HepG2 (cell line): ENCODE results near the gene TMEM184C. TPM values are rescaled to one million over a fixed set of nuclear protein-coding genes. Genes with fewer than 3 reads are reported as not detected.

Experiments used
- ATAC-seq: fragments of 200-7000 bp; cut with Tn5 transposase; 3 replicates; pipeline ENCODE4 v1.9.1; 2020; ENCODE audit warnings: mild to moderate bottlenecking, moderate library complexity
- BruUV-seq: library from RNA; stranded (reverse); fragments of 400-500 nt; replicated peaks from 2 replicates; lab custom pipeline; 2021; lab: Mats Ljungman, UMichigan
- CTCF ChIA-PET: fragments of 300-600 bp; formaldehyde crosslinking; extraction: SDS; loops from one replicate; lab custom pipeline; 2021; ENCODE audit warnings: low total read pairs, inconsistent platforms, low intra/inter-chr PET ratio; lab: Yijun Ruan, JAX
- POLR2A ChIA-PET: fragments of 350-600 bp; sonication (Branson Sonifier 250); formaldehyde crosslinking; loops from one replicate; lab custom pipeline; 2020; ENCODE audit warnings: antibody characterized with exemption, inconsistent platforms; lab: Yijun Ruan, JAX
- DNase-seq: peaks from one replicate; pipeline ENCODE4 v3.0.0-alpha.2; 2015; ENCODE audit warnings: low spot score
- FAIRE-seq: peaks from 3 replicates; lab custom pipeline; 2011; peaks lifted over from hg19 to GRCh38; lab: Jason Lieb, UNC
- H2AFZ ChIP-seq: one replicate; pipeline ENCODE4 v1.6.1; 2011; ENCODE audit warnings: low read length, inconsistent platforms
- H3K27ac ChIP-seq: fragments of 300-600 bp; 3 replicates; pipeline ENCODE4 v1.8.0; 2011; ENCODE audit warnings: mixed run types, mild to moderate bottlenecking, mixed read lengths, low read length, inconsistent platforms; ENCODE audit not compliant: insufficient read depth; ENCODE audit errors: extremely low read length
- H3K27me3 ChIP-seq, 2 experiments: fragments of 200-600 bp in 1 of 2; 2 replicates in 1 of 2; 3 replicates in 1 of 2; pipeline versions ENCODE4 v1.6.0 to v1.8.0; 2011; ENCODE audit warnings: low read length in 2 of 2, mild to moderate bottlenecking in 2 of 2, moderate library complexity in 2 of 2, inconsistent platforms in 1 of 2; ENCODE audit not compliant: insufficient read depth in 2 of 2, control insufficient read depth in 1 of 2
- H3K36me3 ChIP-seq, 2 experiments: fragments of 200-600 bp in 1 of 2; replicated peaks in 1 of 2; 2 replicates in 1 of 2; 3 replicates in 1 of 2; pipeline versions ENCODE4 v1.5.1 to v1.8.0; 2011; ENCODE audit warnings: low read length in 2 of 2, inconsistent platforms in 1 of 2; ENCODE audit not compliant: insufficient read depth in 2 of 2, control insufficient read depth in 1 of 2
- H3K4me1 ChIP-seq: 2 replicates; pipeline ENCODE4 v1.5.1; 2012; ENCODE audit warnings: low read length, inconsistent platforms; ENCODE audit not compliant: insufficient read depth
- H3K4me2 ChIP-seq: 2 replicates; pipeline ENCODE4 v1.6.0; 2011; ENCODE audit warnings: low read depth, low read length, inconsistent platforms
- H3K4me3 ChIP-seq, 3 experiments: fragments of 200-600 bp in 1 of 3; sonication (generic), shearing (Covaris generic) in 1 of 3; replicated peaks in 1 of 3; 2 replicates each; pipeline ENCODE4 v1.5.1; 2011 to 2016; ENCODE audit warnings: low read length in 3 of 3, inconsistent platforms in 2 of 3, low read depth in 2 of 3, mild to moderate bottlenecking in 2 of 3, control low read depth in 1 of 3, mixed read lengths in 1 of 3; ENCODE audit not compliant: insufficient read depth in 1 of 3
- H3K79me2 ChIP-seq: one replicate; pipeline ENCODE4 v1.6.1; 2011; ENCODE audit warnings: low read length, inconsistent platforms; ENCODE audit not compliant: insufficient read depth
- H3K9ac ChIP-seq: 2 replicates; pipeline ENCODE4 v1.6.0; 2011; ENCODE audit warnings: mild to moderate bottlenecking, low read depth, low read length, inconsistent platforms; ENCODE audit not compliant: insufficient read depth
- H3K9me3 ChIP-seq: 2 replicates; pipeline ENCODE4 v1.5.1; 2012; ENCODE audit warnings: mild to moderate bottlenecking, low read length
- H4K20me1 ChIP-seq: 2 replicates; pipeline ENCODE4 v1.6.0; 2011; ENCODE audit warnings: inconsistent platforms, mild to moderate bottlenecking, low read length, moderate library complexity; ENCODE audit not compliant: insufficient read depth
- CBFB ChIP-seq: sonication (generic); formaldehyde crosslinking; IDR thresholded peaks from 2 replicates; pipeline ENCODE4 v1.4.0; 2020; ENCODE audit warnings: missing genetic modification reagents
- DNMT3B ChIP-seq: conservative IDR thresholded peaks from 2 replicates; pipeline ENCODE4 v1.6.1; 2016; ENCODE audit warnings: missing biosample characterization, control low read depth
- JARID2 ChIP-seq: sonication (generic); formaldehyde crosslinking; IDR thresholded peaks from 2 replicates; pipeline ENCODE4 v1.8.1; 2023; ENCODE audit warnings: missing genetic modification reagents, inconsistent platforms; ENCODE audit not compliant: insufficient replicate concordance
- KDM2A ChIP-seq: sonication (generic); formaldehyde crosslinking; IDR thresholded peaks from 2 replicates; pipeline ENCODE4 v1.4.0; 2020; ENCODE audit warnings: low read depth, missing genetic modification reagents, borderline replicate concordance
- MAFF ChIP-seq: IDR thresholded peaks from 2 replicates; pipeline ENCODE4 v1.6.1; 2011; ENCODE audit warnings: low read depth, low read length, improper control_type of control experiment
- MEIS2 ChIP-seq: sonication (generic); formaldehyde crosslinking; IDR thresholded peaks from 2 replicates; pipeline ENCODE4 v1.9.0; 2021; ENCODE audit warnings: mild to moderate bottlenecking, missing genetic modification reagents
- NR2F1 ChIP-seq, 2 experiments: fragments of 450-650 bp in 1 of 2; formaldehyde crosslinking in 1 of 2; IDR thresholded peaks; 2 replicates each; pipeline versions ENCODE4 v1.5.0 to v1.6.1; 2016 to 2020; ENCODE audit warnings: mild to moderate bottlenecking in 1 of 2, missing compliant biosample characterization in 1 of 2, missing genetic modification reagents in 1 of 2, moderate library complexity in 1 of 2
- RELA ChIP-seq: sonication (generic); formaldehyde crosslinking; IDR thresholded peaks from 2 replicates; pipeline ENCODE4 v1.4.0; 2020; ENCODE audit warnings: missing genetic modification reagents
- ZFP36L1 ChIP-seq: sonication (generic); formaldehyde crosslinking; IDR thresholded peaks from 2 replicates; pipeline ENCODE4 v1.8.0; 2022; ENCODE audit warnings: mild to moderate bottlenecking, missing genetic modification reagents, moderate library complexity
- ZFP62 ChIP-seq: sonication (generic); formaldehyde crosslinking; IDR thresholded peaks from 2 replicates; pipeline ENCODE4 v1.4.0; 2020; ENCODE audit warnings: missing genetic modification reagents
- ZMAT3 ChIP-seq: sonication (generic); formaldehyde crosslinking; conservative IDR thresholded peaks from 2 replicates; pipeline ENCODE4 v1.7.0; 2021; ENCODE audit warnings: missing genetic modification reagents
- ZNF20 ChIP-seq: sonication (generic); formaldehyde crosslinking; IDR thresholded peaks from 2 replicates; pipeline ENCODE4 v1.4.0; 2020; ENCODE audit warnings: mild to moderate bottlenecking, moderate library complexity, missing genetic modification reagents
- ZNF558 ChIP-seq: sonication (generic); formaldehyde crosslinking; IDR thresholded peaks from 2 replicates; pipeline ENCODE4 v1.9.0; 2022; ENCODE audit warnings: mild to moderate bottlenecking, missing genetic modification reagents, borderline replicate concordance
- ZNF776 ChIP-seq: sonication (generic); formaldehyde crosslinking; IDR thresholded peaks from 2 replicates; pipeline ENCODE4 v1.4.0; 2020; ENCODE audit warnings: mild to moderate bottlenecking, missing genetic modification reagents
- in situ Hi-C: cut with HindIII; loops from 2 replicates; pipeline ENCODE4 v1.10.0; 2017; ENCODE audit warnings: low pct_unique_long_range_greater_than_20kb; ENCODE audit not compliant: extremely low pct_ligation_motif_present
- intact Hi-C: fragments of 100-400 bp; cut with micrococcal nuclease; formaldehyde crosslinking; loops from one replicate; pipeline ENCODE4 v1.10.0; 2022; ENCODE audit not compliant: unreplicated experiment
- polyA plus RNA-seq, 8 experiments: library from polyadenylated mRNA; depleted of rRNA in 3 of 8; stranded (reverse) in 7 of 8; unstranded in 1 of 8; fragments of >200 nt; fragmentation: Illumina TruSeq in 4 of 8; extraction: Trizol in 4 of 8; gene quantifications; 2 replicates each; pipeline versions ENCODE4 v1.2.1 to v1.2.3, GENCODE V29; 2011 to 2016; ENCODE audit warnings: low read depth in 4 of 8, missing spikeins in 1 of 8, mixed read lengths in 1 of 8; ENCODE audit not compliant: insufficient read depth in 1 of 8
- total RNA-seq, 5 experiments: library from RNA; depleted of rRNA; stranded (reverse); fragments of >200 nt; fragmentation: Illumina TruSeq; extraction: Trizol; gene quantifications; 2 replicates each; pipeline ENCODE4 v1.2.3, GENCODE V29; 2016; ENCODE audit warnings: low read depth in 1 of 5
- TF ChIP-seq, protein P1 (sequence below): sonication (generic); formaldehyde crosslinking; IDR thresholded peaks from 2 replicates; pipeline ENCODE4 v1.8.1; 2023; ENCODE audit warnings: mild to moderate bottlenecking, moderate library complexity, missing genetic modification reagents
- TF ChIP-seq, protein P2 (sequence below): sonication (generic); formaldehyde crosslinking; IDR thresholded peaks from 2 replicates; pipeline ENCODE4 v1.5.0; 2020; ENCODE audit warnings: mild to moderate bottlenecking, missing genetic modification reagents
- TF ChIP-seq, protein P3 (sequence below): sonication (generic); formaldehyde crosslinking; conservative IDR thresholded peaks from 2 replicates; pipeline ENCODE4 v1.8.0; 2022; ENCODE audit warnings: low read depth, missing genetic modification reagents

Gene TMEM184C
- total and polyA plus RNA-seq, 2 of the 13 experiments (the other 11 are each of a cell fraction or from before 2014, with no cell fraction given): 13.9 to 26.1 TPM

DNA sequence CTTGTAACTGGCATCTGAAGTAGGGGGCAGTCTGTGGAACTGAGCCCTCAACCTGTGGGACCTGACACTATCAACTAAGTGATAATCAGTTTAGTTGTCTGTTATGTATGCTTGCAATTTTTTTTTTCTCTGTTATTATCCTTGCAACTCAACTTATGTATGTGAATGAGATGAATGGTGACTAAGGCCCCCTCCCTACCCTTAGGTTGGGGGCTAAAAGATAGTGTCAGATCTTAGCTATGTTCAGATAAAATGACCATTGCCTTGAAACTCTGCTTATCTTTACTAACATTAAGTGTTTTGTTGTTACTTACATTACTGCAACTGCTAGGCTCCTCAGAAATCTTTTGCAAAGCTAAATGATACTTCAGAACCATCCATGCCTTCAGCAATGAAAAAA lies 31.5 kb downstream of the TMEM184C start:
- Histone ChIP-seq H3K4me3 (no peak overlapping the region), H2AFZ (no peak overlapping the region), H3K4me2 (no peak overlapping the region), H3K36me3 (peaks cover 3 to 15% of the 10 kb centered on the region in 2 experiments; a peak in 3 of 5 replicates), H3K27ac (no peak overlapping the region), H3K9ac (no peak overlapping the region), H3K4me1 (no peaks in the 10 kb centered on the region), H3K79me2 (no peaks in the 10 kb centered on the region), H3K27me3 (no peaks in the 10 kb centered on the region), H4K20me1 (no peaks in the 10 kb centered on the region), H3K9me3 (peaks cover 13% of the 10 kb centered on the region; the same call in 1 of the 2 replicates)
- ChIA-PET POLR2A (no interaction called here), CTCF (no interaction called here)
- DNase-seq: no peak
- FAIRE-seq: no peak
- TF ChIP-seq RELA (no peak), DNMT3B (CRISPR knock-in tag) (no peak), NR2F1 (CRISPR knock-in tag; IDR thresholded peaks at IDR 0.05) (no peak), ZMAT3 (CRISPR knock-in tag) (no peak), MEIS2 (CRISPR knock-in tag) (no peak), KDM2A (CRISPR knock-in tag) (no peak), JARID2 (CRISPR knock-in tag) (no peak), MAFF (no peak), ZNF20 (CRISPR knock-in tag) (no peak), ZNF776 (CRISPR knock-in tag) (no peak), ZFP36L1 (CRISPR knock-in tag) (no peak), CBFB (CRISPR knock-in tag) (no peak), ZNF558 (CRISPR knock-in tag) (no peak), ZFP62 (no peak)
- TF ChIP-seq, protein P1, sequence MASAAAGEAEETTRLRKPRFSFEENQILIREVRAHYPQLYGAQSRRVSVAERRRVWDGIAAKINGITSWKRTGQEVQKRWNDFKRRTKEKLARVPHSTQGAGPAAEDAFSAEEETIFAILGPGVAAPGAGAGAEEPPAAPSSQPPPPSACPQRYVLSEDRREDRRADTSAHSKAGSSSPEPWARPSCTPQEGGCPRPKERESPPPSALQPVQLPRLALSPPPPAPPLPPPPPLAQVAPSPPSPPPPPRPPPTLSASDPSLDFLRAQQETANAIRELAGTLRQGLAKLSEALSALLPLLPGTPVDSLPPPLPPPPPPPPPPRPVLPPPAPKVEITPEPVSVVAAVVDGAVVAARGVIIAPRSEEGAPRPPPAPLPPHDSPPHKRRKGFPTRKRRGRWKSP: no peak
- TF ChIP-seq, protein P2, sequence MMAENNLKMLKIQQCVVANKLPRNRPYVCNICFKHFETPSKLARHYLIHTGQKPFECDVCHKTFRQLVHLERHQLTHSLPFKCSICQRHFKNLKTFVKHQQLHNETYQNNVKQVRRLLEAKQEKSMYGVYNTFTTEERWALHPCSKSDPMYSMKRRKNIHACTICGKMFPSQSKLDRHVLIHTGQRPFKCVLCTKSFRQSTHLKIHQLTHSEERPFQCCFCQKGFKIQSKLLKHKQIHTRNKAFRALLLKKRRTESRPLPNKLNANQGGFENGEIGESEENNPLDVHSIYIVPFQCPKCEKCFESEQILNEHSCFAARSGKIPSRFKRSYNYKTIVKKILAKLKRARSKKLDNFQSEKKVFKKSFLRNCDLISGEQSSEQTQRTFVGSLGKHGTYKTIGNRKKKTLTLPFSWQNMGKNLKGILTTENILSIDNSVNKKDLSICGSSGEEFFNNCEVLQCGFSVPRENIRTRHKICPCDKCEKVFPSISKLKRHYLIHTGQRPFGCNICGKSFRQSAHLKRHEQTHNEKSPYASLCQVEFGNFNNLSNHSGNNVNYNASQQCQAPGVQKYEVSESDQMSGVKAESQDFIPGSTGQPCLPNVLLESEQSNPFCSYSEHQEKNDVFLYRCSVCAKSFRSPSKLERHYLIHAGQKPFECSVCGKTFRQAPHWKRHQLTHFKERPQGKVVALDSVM (CRISPR knock-in tag): no peak
- TF ChIP-seq, protein P3, sequence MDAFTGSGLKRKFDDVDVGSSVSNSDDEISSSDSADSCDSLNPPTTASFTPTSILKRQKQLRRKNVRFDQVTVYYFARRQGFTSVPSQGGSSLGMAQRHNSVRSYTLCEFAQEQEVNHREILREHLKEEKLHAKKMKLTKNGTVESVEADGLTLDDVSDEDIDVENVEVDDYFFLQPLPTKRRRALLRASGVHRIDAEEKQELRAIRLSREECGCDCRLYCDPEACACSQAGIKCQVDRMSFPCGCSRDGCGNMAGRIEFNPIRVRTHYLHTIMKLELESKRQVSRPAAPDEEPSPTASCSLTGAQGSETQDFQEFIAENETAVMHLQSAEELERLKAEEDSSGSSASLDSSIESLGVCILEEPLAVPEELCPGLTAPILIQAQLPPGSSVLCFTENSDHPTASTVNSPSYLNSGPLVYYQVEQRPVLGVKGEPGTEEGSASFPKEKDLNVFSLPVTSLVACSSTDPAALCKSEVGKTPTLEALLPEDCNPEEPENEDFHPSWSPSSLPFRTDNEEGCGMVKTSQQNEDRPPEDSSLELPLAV (CRISPR knock-in tag): no peak
- intact Hi-C loops: no loop called here
- no peak for ATAC-seq
- in situ Hi-C loops: no loop called here
- BruUV-seq: no TSS peak
